PC-3 (cell line): Measurements from ENCODE around the gene HLF. TPM values are rescaled to one million over a fixed set of nuclear protein-coding genes. Genes with fewer than 3 reads are reported as not detected.

Source experiments
- ATAC-seq: fragments of 200-7000 bp; cut with Tn5 transposase; 2 replicates; pipeline ENCODE4 v1.9.1; 2020; ENCODE audit warnings: mild to moderate bottlenecking, moderate library complexity
- BruUV-seq: library from RNA; stranded (reverse); fragments of 400-500 nt; replicated peaks from 2 replicates; lab custom pipeline; 2021; lab: Mats Ljungman, UMichigan
- CTCF ChIA-PET: fragments of 300-600 bp; sonication (Branson Sonifier 250); formaldehyde crosslinking; loops from one replicate; lab custom pipeline; 2022; ENCODE audit warnings: antibody characterized with exemption; lab: Charles Lee
- POLR2A ChIA-PET: fragments of 300-600 bp; sonication (Branson Sonifier 250); formaldehyde crosslinking; loops from one replicate; lab custom pipeline; 2022; ENCODE audit warnings: antibody characterized with exemption; ENCODE audit not compliant: unreplicated experiment; lab: Charles Lee
- DNase-seq: peaks from one replicate; pipeline ENCODE4 v3.0.0-alpha.2; 2015
- H2AFZ ChIP-seq: fragments of 300-600 bp; sonication (generic); 2 replicates; pipeline ENCODE4 v1.6.0; 2016; ENCODE audit warnings: antibody characterized with exemption, low read length
- H3F3A ChIP-seq: fragments of 300-600 bp; sonication (generic); one replicate; pipeline ENCODE4 v1.6.0; 2017; ENCODE audit warnings: antibody characterized with exemption, low read length, control low read depth, mild to moderate bottlenecking; ENCODE audit not compliant: unreplicated experiment
- H3K27ac ChIP-seq: fragments of 300-600 bp; sonication (generic); 2 replicates; pipeline ENCODE4 v1.5.1; 2016; ENCODE audit warnings: mild to moderate bottlenecking, low read length
- H3K27me3 ChIP-seq: fragments of 300-600 bp; sonication (generic); 2 replicates; pipeline ENCODE4 v1.6.1; 2016; ENCODE audit warnings: low read length, mixed read lengths
- H3K36me3 ChIP-seq: fragments of 300-600 bp; sonication (generic); 2 replicates; pipeline ENCODE4 v1.6.1; 2016; ENCODE audit warnings: low read depth, mixed run types, low read length, mixed read lengths
- H3K4me1 ChIP-seq: fragments of 300-600 bp; sonication (generic); 2 replicates; pipeline ENCODE4 v1.5.1; 2016; ENCODE audit warnings: low read length; ENCODE audit not compliant: insufficient read depth
- H3K4me2 ChIP-seq: fragments of 300-600 bp; sonication (generic); 2 replicates; pipeline ENCODE4 v1.6.0; 2016; ENCODE audit warnings: low read length
- H3K4me3 ChIP-seq: fragments of 300-600 bp; sonication (generic); 2 replicates; pipeline ENCODE4 v1.5.1; 2016; ENCODE audit warnings: mild to moderate bottlenecking, low read length, mixed read lengths
- H3K79me2 ChIP-seq: fragments of 300-600 bp; sonication (generic); 2 replicates; pipeline ENCODE4 v1.6.1; 2017; ENCODE audit warnings: low read length, mixed read lengths
- H3K9ac ChIP-seq: fragments of 300-600 bp; sonication (generic); 2 replicates; pipeline ENCODE4 v1.6.0; 2016; ENCODE audit warnings: mild to moderate bottlenecking, low read length
- H3K9me2 ChIP-seq: fragments of 300-600 bp; sonication (generic); replicated peaks from 2 replicates; pipeline ENCODE4 v1.6.1; 2016; ENCODE audit warnings: mixed run types, low read length, mixed read lengths
- H3K9me3 ChIP-seq: fragments of 300-600 bp; sonication (generic); 2 replicates; pipeline ENCODE4 v1.6.1; 2016; ENCODE audit warnings: low read length, mixed read lengths
- H4K20me1 ChIP-seq: fragments of 300-600 bp; sonication (generic); 2 replicates; pipeline ENCODE4 v1.6.1; 2016; ENCODE audit warnings: low read length, mixed read lengths
- CTCF ChIP-seq: fragments of 300-600 bp; sonication (generic); conservative IDR thresholded peaks from 2 replicates; pipeline ENCODE4 v1.5.1; 2017; ENCODE audit warnings: antibody characterized with exemption, low read depth, mild to moderate bottlenecking, low read length
- EZH2 ChIP-seq: fragments of 300-600 bp; sonication (generic); IDR thresholded peaks from one replicate; pipeline ENCODE4 v1.6.1; 2017; ENCODE audit warnings: antibody characterized with exemption, mild to moderate bottlenecking, low read length; ENCODE audit not compliant: unreplicated experiment
- EZH2phosphoT487 ChIP-seq: fragments of 300-600 bp; sonication (generic); IDR thresholded peaks from 2 replicates; pipeline ENCODE4 v1.6.1; 2018; ENCODE audit warnings: mild to moderate bottlenecking, antibody characterized with exemption, low read length, borderline replicate concordance
- intact Hi-C: fragments of 100-400 bp; cut with micrococcal nuclease; formaldehyde crosslinking; loops from 2 replicates; pipeline ENCODE4 v1.9.0; 2023
- total RNA-seq: library from RNA; depleted of rRNA; stranded (reverse); fragments of >200 nt; gene quantifications from 2 replicates; pipeline ENCODE4 v1.2.3, GENCODE V29; 2014

HLF gene
- total RNA-seq, 1 experiment from 2014 or later = 0.66 TPM

- Histone ChIP-seq H3K9me3 (no peaks in the 10 kb centered on the region), H2AFZ (no peak overlapping the region), H3F3A (no peaks in the 10 kb centered on the region), H3K4me3 (no peak overlapping the region), H3K9ac (no peak overlapping the region), H3K79me2 (no peaks in the 10 kb centered on the region), H3K4me1 (0 out of 2 replicates have a peak, but pooled peaks cover 4% of the 10 kb centered on the region), H3K36me3 (no peaks in the 10 kb centered on the region), H3K27me3 (peaks cover 27% of the 10 kb centered on the region), H3K9me2 (no peaks in the 10 kb centered on the region), H4K20me1 (no peaks in the 10 kb centered on the region), H3K4me2 (no peak overlapping the region), H3K27ac (no peak overlapping the region)
- intact Hi-C loops = no loop called here
- TF ChIP-seq CTCF (no peak), EZH2 (no peak), EZH2phosphoT487 (no peak)
- CTCF ChIA-PET = no interaction called here
- POLR2A ChIA-PET = no interaction called here
- no TSS peak for BruUV-seq
- ATAC-seq (no peak), DNase-seq (no peak)
Observed at GRCh38 chr17:55318081-55318480, 53.3 kb downstream of the HLF start.

GRCh38 chr17:55318715-55319487 lies 54.1 kb downstream of the HLF start:
- Histone ChIP-seq H3K4me2 (no peak overlapping the region), H3F3A (no peaks in the 10 kb centered on the region), H3K9ac (no peak overlapping the region), H4K20me1 (no peaks in the 10 kb centered on the region), H3K4me1 (0 out of 2 replicates have a peak, but pooled peaks cover 4% of the 10 kb centered on the region), H3K27me3 (peaks cover 20% of the 10 kb centered on the region), H3K9me3 (no peaks in the 10 kb centered on the region), H2AFZ (no peak overlapping the region), H3K9me2 (no peaks in the 10 kb centered on the region), H3K36me3 (no peaks in the 10 kb centered on the region), H3K4me3 (no peak overlapping the region), H3K27ac (no peak overlapping the region), H3K79me2 (no peaks in the 10 kb centered on the region)
- ChIA-PET CTCF (no interaction called here), POLR2A (no interaction called here)
- no TSS peak for BruUV-seq
- TF ChIP-seq EZH2phosphoT487 (no peak), EZH2 (no peak), CTCF (no peak)
- ATAC-seq = no peak
- no peak for DNase-seq
- intact Hi-C loops = no loop called here

GRCh38 chr17:55319933-55320593 lies 55.3 kb downstream of the HLF start:
- DNase-seq (no peak), ATAC-seq (no peak)
- Histone ChIP-seq H3K27ac (no peak overlapping the region), H3K36me3 (no peaks in the 10 kb centered on the region), H3K79me2 (no peaks in the 10 kb centered on the region), H3K4me1 (0 out of 2 replicates have a peak, but pooled peaks cover 4% of the 10 kb centered on the region), H3K9ac (no peak overlapping the region), H3K27me3 (peaks cover 8% of the 10 kb centered on the region), H3K9me3 (no peaks in the 10 kb centered on the region), H4K20me1 (no peaks in the 10 kb centered on the region), H2AFZ (no peak overlapping the region), H3K4me2 (no peak overlapping the region), H3K4me3 (no peak overlapping the region), H3K9me2 (no peaks in the 10 kb centered on the region), H3F3A (no peaks in the 10 kb centered on the region)
- ChIA-PET POLR2A (no interaction called here), CTCF (no interaction called here)
- no TSS peak for BruUV-seq
- intact Hi-C loops = no loop called here
- no peak for TF ChIP-seq CTCF
- no peak for TF ChIP-seq EZH2phosphoT487
